Measurements from ENCODE around the gene DOCK3.

DNA sequence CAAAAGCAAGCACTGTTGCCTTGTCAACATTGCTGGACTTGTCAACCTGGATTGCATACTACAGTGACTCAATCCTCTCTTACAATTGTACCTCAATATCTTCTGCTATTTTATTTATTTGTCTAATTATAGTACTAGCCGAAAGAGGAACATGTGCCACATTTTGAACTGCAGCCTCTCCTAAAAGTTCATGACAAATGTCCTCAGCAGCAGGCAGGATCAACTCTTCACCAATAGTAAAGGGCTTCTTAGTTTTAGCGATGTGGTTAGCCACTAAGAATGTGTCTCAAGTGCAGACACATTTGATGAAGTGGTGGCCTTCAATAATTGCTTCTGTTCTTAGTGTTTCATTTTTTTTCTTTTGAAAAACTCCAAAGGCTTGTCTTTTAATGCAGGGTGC is 13.2 kb downstream of the DOCK3 start:
- TF ChIP-seq, protein P1, sequence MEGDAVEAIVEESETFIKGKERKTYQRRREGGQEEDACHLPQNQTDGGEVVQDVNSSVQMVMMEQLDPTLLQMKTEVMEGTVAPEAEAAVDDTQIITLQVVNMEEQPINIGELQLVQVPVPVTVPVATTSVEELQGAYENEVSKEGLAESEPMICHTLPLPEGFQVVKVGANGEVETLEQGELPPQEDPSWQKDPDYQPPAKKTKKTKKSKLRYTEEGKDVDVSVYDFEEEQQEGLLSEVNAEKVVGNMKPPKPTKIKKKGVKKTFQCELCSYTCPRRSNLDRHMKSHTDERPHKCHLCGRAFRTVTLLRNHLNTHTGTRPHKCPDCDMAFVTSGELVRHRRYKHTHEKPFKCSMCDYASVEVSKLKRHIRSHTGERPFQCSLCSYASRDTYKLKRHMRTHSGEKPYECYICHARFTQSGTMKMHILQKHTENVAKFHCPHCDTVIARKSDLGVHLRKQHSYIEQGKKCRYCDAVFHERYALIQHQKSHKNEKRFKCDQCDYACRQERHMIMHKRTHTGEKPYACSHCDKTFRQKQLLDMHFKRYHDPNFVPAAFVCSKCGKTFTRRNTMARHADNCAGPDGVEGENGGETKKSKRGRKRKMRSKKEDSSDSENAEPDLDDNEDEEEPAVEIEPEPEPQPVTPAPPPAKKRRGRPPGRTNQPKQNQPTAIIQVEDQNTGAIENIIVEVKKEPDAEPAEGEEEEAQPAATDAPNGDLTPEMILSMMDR (IDR thresholded peaks at IDR 0.05; ENCODE audit: low read depth, low read length) = no peak
- no peak for TF ChIP-seq EZH2phosphoT487 (IDR thresholded peaks at IDR 0.05; ENCODE audit: low read depth)
